Lung (tissue), 12 donors: ENCODE results near the gene ZNF366. TPM values are rescaled to one million over a fixed set of nuclear protein-coding genes. Genes with fewer than 3 reads are reported as not detected.
A peak's percentile ranks its signal among the peaks of the same experiment; 100 is the strongest.

Source experiments
- ATAC-seq: fragments of 200-7000 bp; cut with Tn5 transposase; one replicate; pipeline ENCODE4 v1.9.1; 2020; ENCODE audit warnings: moderate number of reproducible peaks; ENCODE audit not compliant: insufficient read depth, low FRiP score
- DNase-seq, 3 donors: peaks; one replicate each; pipeline ENCODE4 v3.0.0-alpha.2; 2013 to 2017
- H3K27ac ChIP-seq, 2 donors: one replicate each; pipeline ENCODE4 v1.5.1; 2013; ENCODE audit warnings: mild to moderate bottlenecking in 2 of 2, moderate library complexity in 2 of 2, control low read depth in 1 of 2, inconsistent platforms in 1 of 2, low read depth in 1 of 2, low read length in 1 of 2
- H3K27me3 ChIP-seq, 3 donors: one replicate each; pipeline ENCODE4 v1.5.1; 2013; ENCODE audit warnings: low read length in 2 of 3; ENCODE audit not compliant: control insufficient read depth in 3 of 3, insufficient read depth in 3 of 3
- H3K36me3 ChIP-seq, 4 donors: one replicate each; pipeline ENCODE4 v1.5.1; 2013; ENCODE audit warnings: low read length in 4 of 4, mild to moderate bottlenecking in 1 of 4, moderate library complexity in 1 of 4; ENCODE audit not compliant: control insufficient read depth in 4 of 4, insufficient read depth in 4 of 4
- H3K4me1 ChIP-seq, 5 donors: one replicate each; pipeline ENCODE4 v1.5.1; 2013; ENCODE audit warnings: low read length in 5 of 5, mild to moderate bottlenecking in 2 of 5, moderate library complexity in 1 of 5; ENCODE audit not compliant: control insufficient read depth in 5 of 5, insufficient read depth in 5 of 5
- H3K4me3 ChIP-seq: one replicate; pipeline ENCODE4 v1.5.1; 2013; ENCODE audit warnings: mild to moderate bottlenecking, control low read depth, moderate library complexity
- H3K9ac ChIP-seq, 2 donors: one replicate each; pipeline ENCODE4 v1.5.1; 2013; ENCODE audit warnings: low read length in 2 of 2, control low read depth in 1 of 2; ENCODE audit not compliant: insufficient read depth in 1 of 2
- H3K9me3 ChIP-seq, 4 donors: one replicate each; pipeline ENCODE4 v1.5.1; 2013; ENCODE audit warnings: low read length in 3 of 4, mild to moderate bottlenecking in 1 of 4, moderate library complexity in 1 of 4; ENCODE audit not compliant: control insufficient read depth in 4 of 4, insufficient read depth in 3 of 4
- CTCF ChIP-seq: IDR thresholded peaks from 2 replicates; pipeline ENCODE4 v1.5.1; 2012; ENCODE audit warnings: mild to moderate bottlenecking; ENCODE audit errors: control extremely low read depth, extremely low read depth
- WGBS, 2 donors: extraction: QIAGEN DNeasy Blood & Tissue Kit; methylation state at CpG; one replicate each; pipeline ENCODE4 v1.1.7; 2013; 5-methylcytosine and 5-hydroxymethylcytosine counted together
- polyA plus RNA-seq, 2 donors: library from polyadenylated mRNA; stranded (reverse); fragments of 200-250 nt; gene quantifications; one replicate each; pipeline ENCODE4 v1.2.1, GENCODE V29; 2013
- total RNA-seq, 2 donors: library from RNA; depleted of rRNA in 1 of 2; stranded (reverse); fragments of >200 nt in 1 of 2; gene quantifications; one replicate each; pipeline ENCODE4 v1.2.1, GENCODE V29; 2014 to 2021
- donor health status: control.
- donor health status: control.
- donor health status: Bipolar disorder and iron deficiency.
- donor health status: healthy.
- donor health status: DM: yes; HTN: yes; CAD: no.

ZNF366 gene
- total and polyA plus RNA-seq, 4 donors, result 0.73 to 6.0 (median 3.6) TPM

GRCh38 chr5:72543365-72543764, 36.2 kb upstream of the ZNF366 start:
- no peaks in the 10 kb centered on the region for H3K36me3 ChIP-seq
- H3K27me3 ChIP-seq, result no peaks in the 10 kb centered on the region
- DNase-seq (no peak), ATAC-seq (no peak)
- no peak overlapping the region for H3K27ac ChIP-seq
- H3K9ac ChIP-seq, result no peak overlapping the region
- 43 to 71% methylated on average over 3 of the region's 3 CpGs for WGBS, 2 donors
- TF ChIP-seq CTCF, result no peak
- no peak overlapping the region for H3K4me3 ChIP-seq
- H3K4me1 ChIP-seq, result peaks cover 0 to 13% (median 4%) of the 10 kb centered on the region in 5 donors
- peaks cover 0 to 5% (median 0%) of the 10 kb centered on the region in 4 donors for H3K9me3 ChIP-seq

- ATAC-seq (no peak), DNase-seq (no peak)
- 96 to 97% methylated on average over 1 of the region's 1 CpG for WGBS, 2 donors
- Histone ChIP-seq H3K27me3 (no peaks in the 10 kb centered on the region), H3K27ac (no peak overlapping the region), H3K4me1 (peaks cover 0 to 13% (median 4%) of the 10 kb centered on the region in 5 donors), H3K36me3 (no peaks in the 10 kb centered on the region), H3K9ac (no peak overlapping the region), H3K9me3 (peaks cover 0 to 5% (median 0%) of the 10 kb centered on the region in 4 donors), H3K4me3 (no peak overlapping the region)
- TF ChIP-seq CTCF, result no peak
These were observed 35.5 kb upstream of the ZNF366 start for GRCh38 chr5:72542695-72543094.

GRCh38 chr5:72541501-72542225, 34.5 kb upstream of the ZNF366 start:
- peak; percentile 39 to 77 (median 72) for DNase-seq
- WGBS, 2 donors, result 68 to 73% methylated on average over 7 of the region's 7 CpGs

More at GRCh38 chr5:72541501-72542225, 34.5 kb upstream of the ZNF366 start:
- H3K27ac ChIP-seq, result no peak overlapping the region
- H3K4me3 ChIP-seq, result no peak overlapping the region
- no peaks in the 10 kb centered on the region for H3K36me3 ChIP-seq
- no peak for TF ChIP-seq CTCF
- H3K9me3 ChIP-seq, result peaks cover 0 to 1% (median 0%) of the 10 kb centered on the region in 4 donors
- ATAC-seq, result no peak
- peaks cover 0 to 13% (median 4%) of the 10 kb centered on the region in 5 donors for H3K4me1 ChIP-seq
- peak overlapping the region in 1 of 2 donors; percentile 15 for H3K9ac ChIP-seq
- no peaks in the 10 kb centered on the region for H3K27me3 ChIP-seq
